Testis (tissue), 3 donors: ENCODE measurements around the gene LDLRAD4. TPM values are rescaled to one million over a fixed set of nuclear protein-coding genes. Genes with fewer than 3 reads are reported as not detected.
A peak's percentile ranks its signal among the peaks of the same experiment; 100 is the strongest.

Experiments used
- DNase-seq: peaks from one replicate; pipeline ENCODE4 v3.0.0-alpha.2; 2019
- H3K27ac ChIP-seq, 2 donors: fragments of 200-600 bp; sonication (generic); one replicate each; pipeline ENCODE4 v1.5.1; 2019
- H3K27me3 ChIP-seq: fragments of 200-600 bp; sonication (generic); one replicate; pipeline ENCODE4 v1.5.1; 2019
- H3K36me3 ChIP-seq: fragments of 200-600 bp; sonication (generic); one replicate; pipeline ENCODE4 v1.5.1; 2017; ENCODE audit warnings: low read depth; ENCODE audit errors: missing control alignments
- H3K4me1 ChIP-seq: fragments of 200-600 bp; sonication (generic); one replicate; pipeline ENCODE4 v1.5.1; 2019
- H3K4me3 ChIP-seq, 2 donors: fragments of 200-600 bp; sonication (generic); one replicate each; pipeline ENCODE4 v1.5.1; 2017 to 2019
- H3K9me3 ChIP-seq: fragments of 200-600 bp; sonication (generic); one replicate; pipeline ENCODE4 v1.5.1; 2017
- POLR2A ChIP-seq: fragments of 450-650 bp; IDR thresholded peaks from one replicate; pipeline ENCODE4 v1.6.1; 2017; ENCODE audit warnings: antibody characterized with exemption, mild to moderate bottlenecking, moderate library complexity
- WGBS, 2 donors: methylation state at CpG; one replicate each; pipeline ENCODE4 v1.1.5; 2018; 5-methylcytosine and 5-hydroxymethylcytosine counted together
- intact Hi-C: fragments of 100-400 bp; cut with DNase I; formaldehyde crosslinking; loops from one replicate; pipeline ENCODE4 v1.15.1; 2023; ENCODE audit warnings: low total_unique reads
- polyA plus RNA-seq: library from polyadenylated mRNA; stranded (reverse); fragments of 350-450 nt; fragmentation: Illumina TruSeq; extraction: RNeasy Lipid Tissue Mini Kit (QIAGEN cat#74804); gene quantifications from one replicate; pipeline ENCODE4 v1.2.3, GENCODE V29; 2014; ENCODE audit warnings: low read depth, low replicate concordance; ENCODE audit not compliant: insufficient read depth
- total RNA-seq, 2 donors: library from RNA; depleted of rRNA; stranded (reverse); fragments of >200 nt; gene quantifications; one replicate each; pipeline ENCODE4 v1.2.3, GENCODE V29; 2016
- TF ChIP-seq, protein P1 (sequence below), 3 experiments: fragments of 450-650 bp in 2 of 3; fragments of 200-600 bp in 1 of 3; sonication (generic) in 1 of 3; IDR thresholded peaks; one replicate each; pipeline ENCODE4 v1.5.1; 2016 to 2019; ENCODE audit warnings: antibody characterized with exemption in 3 of 3, mild to moderate bottlenecking in 2 of 3, moderate library complexity in 1 of 3

The LDLRAD4 gene
- total and polyA plus RNA-seq, 3 donors from 2014 or later = 22.0 to 42.2 (median 25.9) TPM

DNA sequence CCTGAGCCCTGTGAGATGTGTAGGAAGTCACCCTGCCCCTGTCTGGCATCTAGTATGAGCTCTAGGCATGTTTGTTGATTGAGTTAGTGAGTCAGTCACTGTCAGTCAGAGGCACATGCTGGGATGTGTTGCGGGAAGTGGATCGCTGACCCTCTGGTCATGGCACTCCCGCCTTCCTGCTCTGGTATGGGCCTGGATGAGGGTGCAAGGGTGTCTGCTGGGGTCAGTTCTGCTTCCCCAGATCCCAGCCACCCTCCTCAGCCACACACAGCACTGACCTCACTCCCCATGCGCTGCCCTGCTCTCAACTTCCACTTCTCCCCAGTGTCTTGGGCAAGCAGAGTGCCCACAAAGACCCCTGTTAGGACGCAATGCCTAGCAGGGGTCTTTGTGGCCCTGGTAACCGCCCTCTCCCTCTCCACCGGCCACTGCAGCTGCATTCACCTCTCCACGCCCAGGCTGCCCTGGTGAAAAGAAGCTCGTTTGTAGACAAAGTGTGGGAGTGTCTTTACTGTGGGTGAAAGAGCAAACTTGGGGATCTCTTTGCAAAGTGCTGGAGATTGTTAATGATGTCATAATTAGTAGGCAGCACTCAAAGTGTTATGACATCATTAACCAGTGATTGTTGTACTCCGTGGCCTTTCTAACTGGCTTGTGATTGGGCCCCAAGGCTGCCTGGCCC, 252.1 kb downstream of the LDLRAD4 start:
- Histone ChIP-seq H3K9me3 (no peaks in the 10 kb centered on the region), H3K27ac (no peak overlapping the region), H3K4me1 (peaks cover 7% of the 10 kb centered on the region), H3K27me3 (no peaks in the 10 kb centered on the region), H3K36me3 (no peaks in the 10 kb centered on the region), H3K4me3 (no peak overlapping the region)
- intact Hi-C loops = no loop called here
- 87 to 90% methylated on average over 7 to 10 of the region's 10 CpGs for WGBS, 2 donors
- no peak for TF ChIP-seq POLR2A
- TF ChIP-seq, protein P1, sequence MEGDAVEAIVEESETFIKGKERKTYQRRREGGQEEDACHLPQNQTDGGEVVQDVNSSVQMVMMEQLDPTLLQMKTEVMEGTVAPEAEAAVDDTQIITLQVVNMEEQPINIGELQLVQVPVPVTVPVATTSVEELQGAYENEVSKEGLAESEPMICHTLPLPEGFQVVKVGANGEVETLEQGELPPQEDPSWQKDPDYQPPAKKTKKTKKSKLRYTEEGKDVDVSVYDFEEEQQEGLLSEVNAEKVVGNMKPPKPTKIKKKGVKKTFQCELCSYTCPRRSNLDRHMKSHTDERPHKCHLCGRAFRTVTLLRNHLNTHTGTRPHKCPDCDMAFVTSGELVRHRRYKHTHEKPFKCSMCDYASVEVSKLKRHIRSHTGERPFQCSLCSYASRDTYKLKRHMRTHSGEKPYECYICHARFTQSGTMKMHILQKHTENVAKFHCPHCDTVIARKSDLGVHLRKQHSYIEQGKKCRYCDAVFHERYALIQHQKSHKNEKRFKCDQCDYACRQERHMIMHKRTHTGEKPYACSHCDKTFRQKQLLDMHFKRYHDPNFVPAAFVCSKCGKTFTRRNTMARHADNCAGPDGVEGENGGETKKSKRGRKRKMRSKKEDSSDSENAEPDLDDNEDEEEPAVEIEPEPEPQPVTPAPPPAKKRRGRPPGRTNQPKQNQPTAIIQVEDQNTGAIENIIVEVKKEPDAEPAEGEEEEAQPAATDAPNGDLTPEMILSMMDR (IDR thresholded peaks at IDR 0.05) = no peak
- no peak for DNase-seq

DNA sequence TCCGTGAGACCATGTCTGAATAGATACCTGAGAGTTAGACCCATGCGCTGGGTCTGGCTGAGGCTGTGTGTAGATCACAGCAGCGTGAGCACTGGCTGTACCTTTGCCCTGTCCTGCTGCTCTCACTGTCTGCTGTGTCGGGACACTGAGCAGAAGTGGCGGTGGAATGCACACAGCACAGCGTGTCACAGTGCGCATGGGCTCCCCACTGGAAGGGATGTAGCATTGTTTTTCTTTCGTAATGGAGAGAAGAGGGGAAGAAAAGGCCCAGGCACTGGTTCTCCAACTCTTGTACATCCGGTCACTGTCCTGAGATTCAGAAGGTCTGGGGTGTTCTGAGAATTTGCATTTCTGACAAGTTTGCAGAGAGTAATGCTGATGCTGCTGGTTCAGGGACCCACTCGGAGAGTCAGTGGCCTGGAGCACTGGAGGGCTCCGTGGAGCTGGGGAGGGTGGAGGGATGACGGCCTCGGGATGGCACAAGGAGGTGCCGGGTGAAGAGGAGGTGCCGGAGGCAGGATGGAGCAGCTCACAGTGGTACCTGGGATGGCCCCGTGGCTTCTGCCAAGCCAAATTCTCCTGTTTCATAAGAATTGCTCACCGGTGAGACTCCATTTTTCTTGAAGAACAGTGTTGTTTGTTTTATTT, 252.8 kb downstream of the LDLRAD4 start:
- Histone ChIP-seq H3K36me3 (no peaks in the 10 kb centered on the region), H3K27me3 (no peaks in the 10 kb centered on the region), H3K27ac (no peak overlapping the region), H3K4me3 (no peak overlapping the region), H3K4me1 (peaks cover 7% of the 10 kb centered on the region), H3K9me3 (no peaks in the 10 kb centered on the region)
- DNase-seq = no peak
- intact Hi-C loops = no loop called here
- WGBS, 2 donors = 85 to 92% methylated on average over 17 of the region's 17 CpGs
- no peak for TF ChIP-seq POLR2A
- TF ChIP-seq, protein P1 (IDR thresholded peaks at IDR 0.05) = no peak

DNA sequence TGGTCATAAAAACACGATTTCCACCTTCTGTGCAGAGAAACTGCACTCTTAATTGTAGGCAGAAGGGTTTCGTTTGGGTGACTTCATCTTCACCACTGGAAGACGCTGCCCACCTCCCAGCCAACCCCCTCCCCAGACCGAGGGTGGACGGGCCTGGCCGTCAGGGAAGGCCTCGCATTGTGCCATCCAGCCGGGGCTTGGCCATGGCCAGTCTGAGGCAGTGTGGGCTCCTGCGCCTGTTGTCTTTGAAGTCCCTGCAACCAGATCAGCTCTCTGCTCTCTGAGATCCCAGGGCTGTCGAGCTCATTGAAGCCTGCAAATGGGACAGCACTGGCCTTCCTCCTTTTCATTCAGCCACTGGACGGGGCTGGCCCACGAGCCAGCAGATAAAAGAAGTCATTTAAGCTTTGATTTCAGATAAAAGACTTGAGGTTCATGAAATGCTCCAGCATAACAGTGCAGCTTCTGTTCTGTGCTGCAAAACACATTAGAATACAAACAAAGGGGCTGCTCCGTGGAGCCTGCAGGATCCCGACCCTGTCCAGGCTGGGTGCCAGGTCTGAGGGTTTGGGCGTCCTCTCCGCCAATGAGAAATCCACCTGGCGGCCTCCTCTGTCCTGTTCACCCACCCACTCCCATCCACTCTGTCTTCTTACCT, 253.5 kb downstream of the LDLRAD4 start:
- Histone ChIP-seq H3K4me1 (peaks cover 7% of the 10 kb centered on the region), H3K27ac (peak overlapping the region in 1 of 2 donors; percentile 34), H3K4me3 (no peak overlapping the region), H3K36me3 (no peaks in the 10 kb centered on the region), H3K27me3 (no peaks in the 10 kb centered on the region), H3K9me3 (no peaks in the 10 kb centered on the region)
- 67 to 73% methylated on average over 16 to 17 of the region's 17 CpGs for WGBS, 2 donors
- intact Hi-C loops = no loop called here
- TF ChIP-seq POLR2A = no peak
- TF ChIP-seq, protein P1 (IDR thresholded peaks at IDR 0.05) = no peak
- DNase-seq = no peak

DNA sequence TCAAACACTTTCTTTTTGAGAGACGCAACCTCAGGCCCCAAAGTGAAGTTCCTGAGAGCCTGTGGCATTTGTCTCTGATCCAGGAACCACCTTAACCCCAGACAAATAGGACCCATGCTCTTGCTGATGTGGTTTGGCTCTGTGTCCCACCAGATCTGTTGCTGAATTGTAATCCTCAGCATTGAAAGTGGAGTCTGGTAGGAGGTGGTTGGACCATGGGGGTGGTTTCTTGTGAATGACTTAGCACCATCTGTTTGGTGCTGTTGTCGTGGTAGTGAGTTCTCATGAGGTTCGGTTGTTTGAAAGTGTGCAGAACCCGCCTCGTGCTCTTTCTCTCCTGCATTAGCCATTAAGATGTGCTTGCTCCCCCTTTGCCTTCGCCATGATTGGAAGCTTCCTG, 255.2 kb downstream of the LDLRAD4 start:
- WGBS, 2 donors = 95 to 99% methylated on average over 6 of the region's 6 CpGs
- peaks cover 7% of the 10 kb centered on the region for H3K4me1 ChIP-seq
- no peaks in the 10 kb centered on the region for H3K9me3 ChIP-seq
- H3K27me3 ChIP-seq = no peaks in the 10 kb centered on the region
- intact Hi-C loops = no loop called here
- H3K27ac ChIP-seq = no peak overlapping the region
- no peak for DNase-seq
- H3K36me3 ChIP-seq = no peaks in the 10 kb centered on the region
- H3K4me3 ChIP-seq = no peak overlapping the region
- TF ChIP-seq POLR2A = no peak

DNA sequence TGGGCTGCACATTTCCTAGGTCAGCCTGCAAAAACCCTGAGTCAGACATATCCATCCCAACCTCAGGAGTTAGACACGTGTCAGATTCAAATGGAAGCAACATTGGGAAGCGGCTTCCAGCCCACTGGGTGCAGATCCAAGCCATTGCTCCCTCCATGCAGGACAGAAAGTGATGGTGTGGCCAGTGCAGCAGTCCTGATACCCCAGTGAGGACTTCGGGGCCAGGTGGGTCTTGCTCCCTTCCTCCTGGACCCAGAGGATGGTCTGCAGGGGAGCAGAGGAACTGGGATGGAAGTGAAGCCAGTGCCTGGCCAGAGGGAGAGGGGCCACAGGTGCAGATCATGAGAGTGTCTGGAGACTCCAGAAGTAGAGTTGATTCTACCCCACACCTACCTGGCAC, 255.8 kb downstream of the LDLRAD4 start:
- Histone ChIP-seq H3K4me3 (no peak overlapping the region), H3K27me3 (no peaks in the 10 kb centered on the region), H3K4me1 (peaks cover 7% of the 10 kb centered on the region), H3K36me3 (no peaks in the 10 kb centered on the region), H3K9me3 (no peaks in the 10 kb centered on the region), H3K27ac (no peak overlapping the region)
- DNase-seq = no peak
- TF ChIP-seq, protein P1 (IDR thresholded peaks at IDR 0.05) = no peak
- TF ChIP-seq POLR2A = no peak
- intact Hi-C loops = no loop called here
- WGBS, 2 donors = 98 to 100% methylated on average over 2 to 3 of the region's 3 CpGs
